ENCODE data around the gene TNFRSF19.
"Not testable (repeated sequence)": the region's sequence is repeated elsewhere in the genome, so short reads cannot be mapped to it uniquely, and the experiment has no call there.

The TNFRSF19 gene

DNA sequence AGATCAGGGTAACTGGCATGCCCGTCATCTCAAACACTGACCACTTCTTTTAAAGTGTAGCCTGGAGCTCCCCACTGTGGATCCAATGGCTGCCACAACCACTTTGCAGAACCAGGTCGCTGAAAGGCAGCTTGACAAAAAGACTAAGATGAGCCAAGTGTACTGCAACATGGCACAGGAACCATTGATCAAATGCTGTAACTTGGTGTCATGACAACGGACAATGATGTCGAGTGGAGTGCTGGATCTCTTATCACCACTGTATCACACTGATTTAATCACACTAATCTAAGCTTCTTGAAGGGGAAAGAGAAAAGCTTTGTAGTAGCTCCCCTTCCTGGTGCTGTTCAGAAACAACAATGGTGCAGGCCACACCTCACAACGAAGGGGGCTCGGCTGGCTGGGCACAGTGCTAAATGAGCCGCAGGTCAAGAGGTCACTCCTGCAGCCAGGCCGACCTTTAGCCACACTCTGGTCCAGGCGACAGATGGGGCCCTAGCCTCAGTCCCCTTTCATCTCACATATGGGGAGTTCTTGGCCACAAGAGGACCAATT, 2.2 kb upstream of the TNFRSF19 start:
- in situ Hi-C loops (cut with HindIII; ENCODE audit: low sequenced_read_pairs) = no loop called here

GRCh38 chr13:23570921-23571315, 706 bp downstream of the TNFRSF19 start:
- in situ Hi-C loops (cut with HindIII; ENCODE audit: low sequenced_read_pairs) = no loop called here

DNA sequence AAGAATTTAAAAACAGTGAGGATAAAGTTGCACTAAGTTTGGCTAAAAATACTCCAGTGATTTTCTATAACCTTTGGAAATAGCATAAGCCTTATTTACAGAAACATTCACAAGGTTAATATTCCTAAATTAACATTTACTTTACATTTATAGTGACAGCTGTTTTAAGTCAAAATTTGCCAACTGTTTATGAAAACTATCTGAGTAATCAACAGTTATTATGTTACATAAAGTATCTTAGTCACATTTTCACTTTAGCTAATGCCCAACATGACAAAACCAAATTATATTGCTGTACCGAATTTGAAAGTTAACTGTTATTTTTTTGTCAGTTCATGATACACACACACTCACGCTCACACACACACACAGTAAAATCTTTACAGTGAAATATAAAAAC, 1.2 kb downstream of the TNFRSF19 start:
- in situ Hi-C loops (cut with HindIII; ENCODE audit: low sequenced_read_pairs) = no loop called here

DNA sequence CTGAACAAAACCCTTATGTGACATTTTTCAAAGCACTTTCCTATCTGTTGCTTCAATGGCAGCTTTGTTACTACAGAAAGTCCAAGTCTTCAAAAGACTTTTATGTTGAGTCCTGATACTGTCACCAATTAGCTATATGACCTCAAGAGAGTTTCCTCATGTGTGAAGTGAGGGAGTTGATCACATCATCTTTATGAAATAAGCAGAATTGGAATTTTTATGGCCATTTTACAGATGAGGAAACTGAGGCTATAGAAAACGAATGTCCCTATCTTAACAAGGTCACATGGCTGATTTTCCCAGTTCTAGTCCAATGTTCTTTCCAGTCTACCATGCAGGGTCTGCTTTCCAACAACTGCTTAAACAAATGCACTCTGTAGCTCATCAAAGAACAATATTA, 2.6 kb downstream of the TNFRSF19 start:
- in situ Hi-C loops (cut with HindIII; ENCODE audit: low sequenced_read_pairs) = no loop called here

DNA sequence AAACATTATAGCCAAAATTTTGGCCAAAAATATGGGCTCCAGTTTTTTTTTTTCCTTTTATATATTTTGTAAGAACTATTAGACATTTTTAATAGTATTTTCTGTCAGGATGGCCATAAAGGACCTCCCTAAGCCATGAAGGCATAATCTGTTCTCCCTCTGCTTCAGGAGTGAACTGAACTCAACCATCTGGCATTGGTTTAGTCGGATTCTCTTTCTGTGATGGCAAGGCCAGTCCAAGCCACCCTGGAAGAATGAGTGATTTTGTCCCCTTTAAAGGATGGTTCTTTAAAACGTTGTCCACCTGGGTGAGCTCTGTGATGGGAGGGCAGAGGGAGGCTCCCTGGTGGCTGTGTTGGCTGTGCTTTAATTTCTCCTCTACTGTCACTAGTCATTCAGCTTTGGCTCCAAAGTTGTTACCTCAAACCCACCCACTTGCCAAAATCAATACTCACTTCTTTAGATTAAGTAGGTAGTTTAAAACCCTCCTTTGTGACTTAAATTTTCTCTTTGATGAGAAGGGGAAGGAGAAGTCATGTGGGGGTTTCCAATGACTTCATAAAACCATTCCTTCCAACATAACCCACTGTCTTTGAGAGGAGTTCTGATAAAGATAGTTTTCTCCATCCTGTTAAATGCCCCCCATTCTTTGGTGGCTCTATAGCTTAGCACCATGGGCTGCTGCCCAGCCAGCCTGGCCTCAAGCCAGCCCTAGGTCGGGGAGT, 4.4 kb downstream of the TNFRSF19 start:
- in situ Hi-C loops (cut with HindIII; ENCODE audit: low sequenced_read_pairs) = no loop called here

- in situ Hi-C loops (cut with HindIII; ENCODE audit: low sequenced_read_pairs) = no loop called here
Observed at GRCh38 chr13:23575632-23576031, 5.4 kb downstream of the TNFRSF19 start.

DNA sequence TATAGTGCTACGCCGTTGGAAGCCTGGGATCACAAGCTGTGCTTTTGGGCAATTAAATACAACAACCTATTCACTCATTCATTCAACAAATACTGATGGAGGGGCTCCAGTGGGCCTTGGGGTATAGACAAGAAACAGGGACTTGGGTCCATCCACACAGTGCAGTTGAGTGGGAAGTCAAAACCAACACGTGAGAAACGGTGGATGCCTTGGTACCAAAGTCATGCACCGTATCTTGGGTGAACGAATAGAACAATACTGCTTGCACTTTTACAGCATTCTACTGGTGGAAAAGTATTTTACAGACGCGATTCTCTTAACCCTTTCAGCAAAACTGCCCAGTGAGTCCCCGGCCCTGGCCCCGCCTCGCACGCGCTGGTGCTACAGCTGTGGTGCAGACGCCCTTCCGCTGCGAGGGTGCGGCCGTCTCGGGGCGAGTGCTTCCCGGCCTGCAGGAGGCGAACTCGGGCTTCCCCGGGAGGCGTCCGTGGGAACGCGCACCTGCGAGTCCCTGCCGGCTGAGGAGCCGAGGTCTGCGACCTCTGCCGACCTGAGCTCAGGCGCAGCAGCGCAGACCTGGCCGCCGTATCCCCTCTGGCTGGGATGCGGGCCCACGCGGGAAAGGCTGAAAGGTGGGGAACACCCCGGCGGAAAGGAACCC, 8.3 kb downstream of the TNFRSF19 start:
- in situ Hi-C loops (cut with HindIII; ENCODE audit: low sequenced_read_pairs) = no loop called here

GRCh38 chr13:23579072-23579895, 9.1 kb downstream of the TNFRSF19 start:
- in situ Hi-C loops (cut with HindIII; ENCODE audit: low sequenced_read_pairs) = no loop called here

- in situ Hi-C loops (cut with HindIII; ENCODE audit: low sequenced_read_pairs) = no loop called here
Observed at GRCh38 chr13:23579896-23580683, 9.9 kb downstream of the TNFRSF19 start.

DNA sequence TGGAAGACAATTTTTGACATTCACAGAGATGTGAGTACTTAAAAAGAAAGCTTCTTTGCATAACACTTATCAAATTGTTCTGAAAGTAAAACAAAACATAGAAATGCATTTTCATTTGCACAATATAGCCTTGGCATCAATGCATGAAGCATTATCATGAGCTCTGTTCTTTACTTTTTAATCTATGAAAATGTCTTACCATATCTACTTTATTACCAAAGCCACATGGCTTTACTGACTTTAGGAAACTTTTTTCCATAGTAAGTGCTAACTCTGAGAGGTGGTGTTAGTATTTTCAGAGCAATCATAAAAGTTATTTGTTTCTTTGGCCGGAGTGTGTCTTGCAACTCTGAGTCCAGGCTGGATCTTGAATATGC, 10.5 kb downstream of the TNFRSF19 start:
- in situ Hi-C loops (cut with HindIII; ENCODE audit: low sequenced_read_pairs) = no loop called here

- in situ Hi-C loops (cut with HindIII; ENCODE audit: low sequenced_read_pairs) = no loop called here
Observed at GRCh38 chr13:23583491-23583890, 13.3 kb downstream of the TNFRSF19 start.

DNA sequence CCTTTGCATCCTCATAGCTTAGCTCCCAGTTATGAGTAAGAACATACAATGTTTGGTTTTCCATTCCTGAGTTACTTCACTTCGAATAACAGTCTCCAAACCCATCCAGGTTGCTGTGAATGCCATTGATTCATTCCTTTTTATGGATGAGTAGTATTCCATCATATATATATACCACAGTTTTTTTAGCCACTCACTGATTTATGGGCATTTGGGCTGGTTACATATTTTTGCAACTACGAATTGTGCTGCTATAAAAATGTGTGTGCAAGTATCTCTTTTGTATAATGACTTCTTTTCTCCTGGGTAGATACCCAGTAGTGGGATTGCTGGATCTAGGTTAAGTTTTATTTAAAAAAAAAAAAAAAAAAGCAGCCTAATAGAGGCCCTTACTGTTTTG, 14.1 kb downstream of the TNFRSF19 start:
- in situ Hi-C loops (cut with HindIII; ENCODE audit: low sequenced_read_pairs) = no loop called here

- in situ Hi-C loops (cut with HindIII; ENCODE audit: low sequenced_read_pairs) = no loop called here
Observed at GRCh38 chr13:23586336-23586735, 16.1 kb downstream of the TNFRSF19 start.

DNA sequence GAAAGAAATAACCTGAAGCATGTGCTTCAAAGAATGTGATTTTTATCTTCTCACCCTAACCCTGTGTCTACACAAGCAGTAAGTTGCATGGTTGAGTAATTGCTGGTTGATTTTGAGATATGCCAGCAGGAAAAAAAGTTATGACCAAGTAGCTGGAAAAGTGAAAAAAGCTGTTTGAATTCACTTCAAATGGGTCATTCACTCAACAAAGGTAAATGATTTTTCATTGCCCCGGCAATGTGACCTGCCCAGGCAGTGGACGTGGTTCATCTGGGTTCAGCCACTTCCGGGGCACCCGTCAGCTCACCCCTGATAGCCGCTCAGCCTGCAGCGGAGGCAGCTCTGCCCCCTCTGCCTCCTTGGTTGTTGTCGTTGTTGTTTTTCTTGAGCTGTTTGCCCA, 18.5 kb downstream of the TNFRSF19 start:
- in situ Hi-C loops (cut with HindIII; ENCODE audit: low sequenced_read_pairs) = no loop called here

- in situ Hi-C loops (cut with HindIII; ENCODE audit: low sequenced_read_pairs) = no loop called here
Observed at GRCh38 chr13:23592596-23592995, 22.4 kb downstream of the TNFRSF19 start.

DNA sequence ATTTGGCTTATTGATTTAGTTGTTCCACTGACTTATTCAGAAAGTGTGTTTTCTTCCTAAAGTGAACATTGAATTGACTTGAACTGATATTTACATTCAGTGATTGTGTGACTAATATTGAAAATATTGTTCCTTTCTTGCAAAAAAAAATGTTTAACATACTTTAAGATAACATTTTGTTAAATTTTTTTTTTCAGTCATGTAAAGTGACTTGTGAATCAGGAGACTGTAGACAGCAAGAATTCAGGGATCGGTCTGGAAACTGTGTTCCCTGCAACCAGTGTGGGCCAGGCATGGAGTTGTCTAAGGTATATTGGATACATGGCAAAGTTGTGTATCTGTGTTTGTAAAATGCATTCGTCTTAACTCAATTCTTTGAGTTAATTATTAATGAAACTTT, 22.9 kb downstream of the TNFRSF19 start:
- in situ Hi-C loops (cut with HindIII; ENCODE audit: low sequenced_read_pairs) = no loop called here

GRCh38 chr13:23594290-23594689, 24.1 kb downstream of the TNFRSF19 start:
- in situ Hi-C loops (cut with HindIII; ENCODE audit: low sequenced_read_pairs) = not testable (repeated sequence)

- in situ Hi-C loops (cut with HindIII; ENCODE audit: low sequenced_read_pairs) = no loop called here
Observed at GRCh38 chr13:23598369-23598768, 28.2 kb downstream of the TNFRSF19 start.

DNA sequence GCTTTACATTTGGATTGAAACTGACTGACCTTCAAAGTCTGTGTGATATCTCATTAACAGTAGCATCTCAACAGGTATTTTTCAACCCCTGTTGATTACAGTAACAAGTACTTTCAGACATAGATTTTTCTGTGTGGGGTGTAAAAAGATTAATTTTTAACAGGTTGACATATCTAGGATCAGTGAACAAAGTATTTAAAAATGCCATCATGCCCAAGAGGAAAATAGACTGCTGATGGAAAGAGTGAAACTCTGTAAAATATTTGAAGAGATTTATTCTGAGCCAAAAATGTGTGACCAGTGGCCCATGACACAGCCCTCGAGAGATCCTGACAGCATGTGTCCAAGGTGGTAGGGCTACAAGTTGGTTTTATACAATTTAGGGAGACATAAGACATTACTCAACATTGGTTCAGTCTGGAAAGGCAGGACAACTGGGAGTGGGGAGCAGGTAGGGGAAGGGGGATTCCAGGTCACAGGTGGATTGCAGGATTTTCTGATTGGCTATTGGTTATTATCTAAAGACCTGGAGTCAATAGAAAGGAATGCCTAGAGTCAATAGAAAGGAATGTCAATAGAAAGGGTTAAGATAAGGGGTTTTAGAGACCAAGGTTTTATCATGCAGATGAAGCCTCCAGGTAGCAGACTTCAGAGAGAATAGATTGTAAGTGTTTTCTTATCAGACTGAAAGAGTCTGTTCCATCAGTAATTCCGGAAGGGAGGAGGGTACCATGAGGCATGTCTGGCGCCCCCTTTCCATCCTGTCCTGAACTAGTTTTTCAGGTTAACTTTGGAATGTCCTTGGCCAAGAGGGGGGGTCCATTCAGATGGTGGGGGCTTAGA, 29.1 kb downstream of the TNFRSF19 start:
- in situ Hi-C loops (cut with HindIII; ENCODE audit: low sequenced_read_pairs) = no loop called here

GRCh38 chr13:23600100-23600499, 29.9 kb downstream of the TNFRSF19 start:
- in situ Hi-C loops (cut with HindIII; ENCODE audit: low sequenced_read_pairs) = no loop called here
